Dedifferentiated amniotic fluid mesenchymal stem cell (primary cell): ENCODE data around the gene SREBF1.

Experiments used
- DNase-seq: peaks from one replicate; pipeline ENCODE4 v3.0.0-alpha.2; 2016; ENCODE audit errors: extremely low spot score

The SREBF1 gene

GRCh38 chr17:17859909-17860765 lies 23.4 kb upstream of the SREBF1 start:
- DNase-seq: no peak

DNA sequence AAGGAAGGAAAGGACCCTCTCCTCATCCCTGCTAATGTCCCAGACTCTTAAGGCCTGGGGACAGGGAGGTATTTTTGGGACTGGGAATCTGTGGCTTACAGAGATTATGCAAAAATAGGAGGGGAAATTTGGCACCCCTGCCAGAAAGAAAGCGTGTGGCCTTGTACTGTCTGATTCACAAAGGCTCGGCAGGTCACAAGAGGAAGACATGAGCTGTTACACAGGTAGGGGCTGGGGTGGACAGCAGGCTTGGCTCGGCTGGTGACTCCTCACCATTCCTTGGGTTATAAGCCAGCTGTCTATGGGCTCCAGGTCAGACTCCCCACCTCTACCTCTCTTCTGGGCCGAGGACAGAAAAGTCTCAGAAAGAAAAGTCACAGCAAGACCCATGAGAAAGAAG lies 20.7 kb upstream of the SREBF1 start:
- DNase-seq: no peak

DNA sequence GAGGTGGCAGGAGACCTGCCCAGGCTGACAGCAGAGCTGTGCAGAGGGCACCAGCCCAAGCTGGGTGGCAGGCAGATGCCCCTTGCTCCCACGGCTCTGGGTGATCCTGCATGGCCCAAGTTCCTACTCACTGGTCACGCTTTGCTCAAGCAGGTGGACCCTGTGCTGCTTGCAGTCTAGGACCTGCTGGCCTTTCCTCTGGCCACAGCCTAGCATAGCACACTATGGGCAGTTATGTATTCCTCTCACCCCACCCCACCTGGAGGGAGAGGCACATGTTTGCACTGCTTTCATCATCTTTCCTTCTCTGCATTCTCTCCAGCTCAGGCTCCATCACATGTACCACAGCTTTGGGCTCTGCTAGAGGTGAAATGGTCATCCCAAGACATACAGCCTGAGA lies 19.6 kb upstream of the SREBF1 start:
- no peak for DNase-seq

GRCh38 chr17:17855976-17856375 lies 19.2 kb upstream of the SREBF1 start:
- no peak for DNase-seq

DNA sequence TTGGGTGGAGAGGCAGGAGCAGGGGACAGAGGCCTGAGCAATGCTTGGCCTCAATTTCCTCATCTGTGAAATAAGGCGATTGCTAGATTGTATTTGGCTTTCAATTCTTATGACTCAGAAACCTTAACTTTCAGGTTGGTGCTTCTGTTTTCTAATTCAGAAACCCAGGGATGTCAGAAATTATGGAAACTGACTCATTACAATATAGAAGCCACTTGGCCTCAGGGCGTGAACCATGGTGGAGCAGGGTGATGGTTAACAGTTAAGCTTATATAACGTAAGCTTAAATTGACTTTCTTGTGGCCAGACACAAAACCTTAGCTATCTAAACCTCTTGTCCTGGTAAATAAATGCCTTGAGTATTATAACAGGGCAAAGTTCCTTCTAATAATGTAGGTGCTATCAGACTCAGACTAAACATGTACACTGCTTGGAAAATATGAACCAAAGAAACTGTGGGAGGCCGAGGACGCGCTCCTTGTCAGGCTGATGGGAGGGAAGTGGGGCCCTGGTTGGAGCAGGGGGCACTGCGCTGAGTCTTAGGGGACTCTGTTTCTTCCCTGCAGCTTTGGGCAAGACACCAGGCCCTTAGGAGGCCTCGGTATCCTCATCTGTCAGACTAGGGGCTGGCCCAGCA lies 17.1 kb upstream of the SREBF1 start:
- no peak for DNase-seq

- DNase-seq: no peak
Observed at GRCh38 chr17:17852930-17853329, 16.1 kb upstream of the SREBF1 start.

DNA sequence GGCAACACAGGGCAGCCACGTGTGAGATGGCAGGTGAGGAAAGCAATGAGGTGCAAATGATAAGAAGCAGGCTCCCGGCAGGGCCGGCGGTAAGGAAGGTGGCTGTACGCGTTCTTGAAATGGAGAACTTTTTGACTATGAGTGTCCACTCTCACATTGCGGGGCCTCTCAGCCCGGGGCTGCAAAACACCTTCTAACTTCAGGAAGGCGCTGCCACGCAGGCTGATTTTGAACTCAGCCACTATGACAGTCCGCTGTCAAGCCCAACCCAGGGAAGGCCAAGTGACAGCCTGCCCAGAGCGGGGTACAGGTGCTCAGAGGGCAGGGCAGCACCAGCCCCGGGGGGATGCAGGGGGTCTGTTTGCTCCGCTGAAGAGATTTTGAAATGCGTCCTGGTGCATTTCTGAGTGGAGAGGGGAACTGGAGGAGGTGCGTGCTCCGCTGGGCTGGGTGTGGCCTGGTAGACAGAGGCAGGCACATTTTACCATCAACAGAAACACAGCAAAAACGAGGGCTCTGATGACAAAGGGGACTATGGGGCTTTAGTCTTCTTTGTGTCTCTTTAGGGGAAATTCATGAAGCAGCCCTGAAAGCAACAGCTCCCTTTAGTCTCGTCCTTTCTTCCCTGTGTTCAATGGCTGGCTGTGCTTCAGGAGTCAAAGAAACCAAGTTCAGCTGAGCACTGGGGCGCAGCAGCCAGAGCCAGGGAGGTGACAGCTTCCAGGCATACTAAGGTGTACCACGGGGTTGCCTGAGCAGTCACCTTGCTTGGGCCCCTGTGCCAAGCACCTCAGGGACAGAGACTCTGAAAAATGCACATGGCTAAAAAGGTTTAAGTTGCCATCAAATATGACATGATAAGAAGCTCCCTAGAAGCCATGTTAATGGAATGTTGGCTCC lies 14.6 kb upstream of the SREBF1 start:
- no peak for DNase-seq

DNA sequence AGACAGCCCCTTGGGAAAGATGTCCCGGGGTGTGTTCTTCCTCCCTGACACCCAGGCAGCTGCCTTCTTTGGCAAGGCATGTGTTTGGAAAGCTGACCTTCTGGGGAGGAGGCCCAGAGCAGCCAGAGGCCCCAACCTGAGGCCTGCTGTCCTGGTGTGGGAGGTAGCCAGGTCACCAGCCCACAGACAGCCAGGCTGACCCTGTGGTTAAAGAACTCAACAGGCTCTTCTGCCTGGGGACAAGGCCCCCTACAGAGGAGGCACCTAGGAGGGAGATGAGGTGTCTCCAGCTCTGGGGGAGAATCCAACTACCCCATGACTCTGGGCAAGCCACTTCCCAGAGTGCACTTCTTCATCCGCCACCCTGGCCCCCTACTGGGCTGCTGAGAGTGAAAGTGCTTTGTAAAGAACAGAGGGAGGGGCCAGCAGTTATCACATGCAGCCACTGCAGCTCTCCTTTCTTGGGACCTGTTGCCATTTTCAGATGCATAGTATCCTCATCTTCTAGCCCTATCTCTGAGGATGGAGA lies 13.1 kb upstream of the SREBF1 start:
- DNase-seq: no peak

DNA sequence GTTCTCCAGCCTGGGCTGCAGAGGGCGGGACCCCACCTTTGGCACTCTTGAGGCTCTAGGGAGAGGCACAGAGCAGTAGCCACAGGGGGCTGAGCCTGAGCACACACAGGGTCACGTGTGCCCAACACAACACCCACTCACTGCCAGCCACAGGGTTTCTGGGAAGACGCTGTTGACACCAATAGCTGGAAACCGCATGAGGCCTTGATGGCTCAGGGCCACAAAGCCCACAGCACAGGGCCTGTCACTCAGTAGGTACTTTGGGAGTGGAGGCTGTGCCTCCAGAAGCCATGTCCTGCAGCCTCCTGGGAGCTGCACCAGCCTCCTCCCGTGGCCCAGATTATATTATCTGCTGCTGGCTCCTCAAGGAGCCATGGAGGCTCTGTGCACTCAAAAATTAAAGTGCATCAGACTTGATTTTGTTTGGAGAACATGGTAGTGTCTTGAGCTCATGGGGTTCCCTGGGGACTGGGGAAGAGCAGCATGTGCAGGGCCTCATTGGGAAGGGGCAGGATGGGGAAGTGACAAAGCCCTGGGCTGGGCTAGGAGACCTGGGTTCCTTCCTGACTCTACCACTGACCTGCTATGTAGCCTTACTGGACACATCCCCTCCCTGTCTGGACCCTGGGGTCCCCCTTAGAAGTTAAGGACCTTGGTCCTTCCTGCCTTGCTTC lies 12.5 kb upstream of the SREBF1 start:
- no peak for DNase-seq

GRCh38 chr17:17848311-17849082 lies 11.7 kb upstream of the SREBF1 start:
- no peak for DNase-seq

DNA sequence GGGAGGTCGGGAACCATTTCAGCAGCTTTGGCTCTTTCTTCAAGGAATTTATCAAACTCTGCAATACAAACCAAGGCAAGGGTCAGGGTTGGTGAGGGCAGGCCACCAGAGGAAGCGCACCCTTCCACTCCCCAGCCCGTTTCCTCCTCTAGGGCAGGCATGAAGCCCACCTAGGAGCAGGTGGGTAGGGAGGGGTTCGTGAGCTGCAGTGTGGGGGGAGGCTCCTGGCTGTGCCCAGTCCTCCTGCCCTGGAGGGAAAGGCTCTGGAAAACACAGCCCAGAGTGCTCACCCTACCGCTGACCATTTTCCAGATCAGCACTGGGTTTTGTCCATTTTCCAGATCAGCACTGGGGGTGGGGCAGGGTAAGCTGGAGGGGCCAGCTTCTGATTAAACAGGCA lies 10.9 kb upstream of the SREBF1 start:
- no peak for DNase-seq

DNA sequence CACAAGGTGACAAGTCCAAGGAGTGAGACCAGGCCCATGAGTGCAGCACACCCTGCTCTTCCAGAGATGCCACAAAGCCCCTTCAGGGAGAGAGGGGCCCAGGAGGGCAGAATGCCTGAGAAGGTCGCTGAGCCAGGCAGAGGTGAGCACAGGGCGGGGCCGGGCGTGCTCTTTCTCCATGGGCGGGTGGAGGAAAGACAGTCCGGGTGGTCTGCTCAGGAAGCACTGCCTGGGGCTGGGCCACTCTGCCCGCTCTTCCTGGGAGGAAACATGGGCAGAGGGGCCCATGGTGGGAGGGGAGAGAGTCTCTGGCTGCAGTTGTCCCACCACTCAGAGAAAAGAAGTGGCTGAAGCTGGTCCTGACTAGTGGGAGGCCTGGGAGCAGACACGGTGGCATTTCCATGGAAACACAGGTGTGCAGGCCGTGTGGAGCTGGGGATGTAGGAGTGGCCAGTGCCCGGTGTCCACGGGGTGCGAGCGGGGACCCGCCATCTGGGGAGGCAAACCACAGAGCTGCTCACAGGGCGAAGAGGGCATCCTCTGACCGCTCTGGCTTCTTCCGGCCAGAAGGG lies 10.4 kb upstream of the SREBF1 start:
- DNase-seq: no peak

GRCh38 chr17:17846645-17847044 lies 9.9 kb upstream of the SREBF1 start:
- no peak for DNase-seq

DNA sequence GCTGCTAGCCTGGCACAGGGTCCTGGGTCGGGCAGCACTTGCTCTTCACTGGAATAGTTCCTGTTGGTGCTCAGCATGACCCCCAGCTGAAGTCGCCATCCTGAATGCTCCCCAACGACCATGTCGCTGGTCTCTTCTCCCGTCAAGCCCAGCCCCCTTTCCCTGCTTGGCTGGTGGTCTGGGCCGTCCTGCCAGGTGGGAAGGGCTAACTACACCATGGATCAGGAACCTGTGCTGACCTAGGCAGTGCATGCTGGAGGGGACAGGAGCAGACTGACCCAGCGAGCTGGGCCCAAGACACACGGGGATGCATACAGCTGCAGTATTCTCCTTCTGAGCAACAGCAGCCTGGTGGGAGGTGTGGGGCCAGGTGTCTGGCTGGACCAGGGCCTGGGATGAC lies 9.2 kb upstream of the SREBF1 start:
- no peak for DNase-seq

- DNase-seq: no peak
Observed at GRCh38 chr17:17845046-17845775, 8.4 kb upstream of the SREBF1 start.

GRCh38 chr17:17844500-17844899 lies 7.7 kb upstream of the SREBF1 start:
- no peak for DNase-seq

DNA sequence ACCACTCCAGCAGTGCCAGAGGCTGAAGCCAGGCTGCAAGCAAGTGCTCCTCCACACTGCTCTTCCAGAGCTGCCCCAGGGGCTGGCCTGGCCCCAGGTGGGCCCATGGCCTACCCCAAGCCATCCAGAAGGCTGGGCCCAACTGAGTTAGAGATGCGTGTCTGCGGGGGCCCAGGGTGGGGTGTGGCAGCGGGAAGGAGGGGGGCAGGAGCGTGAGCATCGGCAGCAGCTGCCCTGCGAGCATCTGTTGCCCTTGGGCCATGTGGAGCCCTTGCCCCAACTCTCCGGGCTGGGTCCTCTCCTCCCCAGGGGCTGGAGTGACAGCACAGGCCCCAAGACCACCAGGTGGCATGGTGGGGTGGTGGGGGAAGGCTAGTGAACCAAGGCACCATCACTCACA lies 7.3 kb upstream of the SREBF1 start:
- DNase-seq: no peak

DNA sequence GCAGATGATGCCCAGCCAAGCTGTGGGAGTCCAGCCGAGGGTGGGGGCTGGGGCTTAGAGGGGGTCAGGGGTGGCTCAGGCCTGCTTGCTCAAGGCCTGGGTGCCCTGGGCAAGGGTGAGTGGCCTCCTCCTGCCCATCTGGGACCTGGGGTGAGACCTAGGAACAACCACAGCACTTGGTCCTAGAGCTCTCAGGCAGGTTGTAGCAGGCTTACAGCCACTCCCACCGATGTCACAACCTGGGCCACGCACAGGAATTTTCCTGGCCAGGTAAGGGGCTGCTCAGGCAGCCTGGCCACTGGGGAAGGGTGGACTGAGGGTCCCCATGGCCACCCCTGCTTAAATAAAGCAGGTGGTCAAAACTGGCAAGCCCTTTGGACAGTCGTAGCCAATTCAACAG lies 6.3 kb upstream of the SREBF1 start:
- DNase-seq: no peak

DNA sequence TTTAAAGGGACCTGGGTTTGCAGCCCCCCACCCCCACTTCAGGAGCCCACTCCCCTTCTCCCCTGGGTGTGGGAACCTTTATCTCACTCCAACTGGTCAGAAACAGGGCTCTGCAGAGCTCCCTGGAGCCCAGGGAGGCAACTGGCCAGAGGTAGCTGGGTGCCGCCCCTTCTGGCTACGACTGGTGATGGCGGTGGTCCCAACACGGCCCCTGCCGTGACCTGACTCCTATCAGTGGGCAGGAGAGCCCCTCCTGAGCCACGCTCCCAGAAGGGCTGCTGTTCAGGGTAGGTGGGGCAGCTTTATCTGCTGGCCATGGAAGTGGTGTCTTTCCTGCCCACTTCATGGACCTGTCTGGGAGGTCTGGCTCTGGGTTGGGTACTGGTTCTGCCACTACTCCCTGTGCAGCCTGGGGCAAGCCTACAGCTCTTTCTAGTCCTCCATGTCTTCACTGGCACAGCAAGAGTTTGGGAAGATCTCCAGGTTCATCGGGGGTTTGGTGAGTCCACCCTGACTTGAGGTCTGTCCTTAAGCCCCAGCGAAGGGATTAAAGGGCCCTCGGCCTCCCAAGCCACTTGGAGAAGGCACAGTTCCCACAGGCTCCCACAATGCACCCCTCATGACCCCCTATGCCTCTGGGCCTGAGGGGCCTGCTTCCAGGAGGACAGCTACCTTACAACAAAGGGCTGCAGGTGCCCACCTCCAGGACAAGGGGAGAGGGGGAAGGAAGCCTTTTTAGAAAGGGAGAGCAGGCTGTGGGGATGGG lies 5.5 kb upstream of the SREBF1 start:
- DNase-seq: no peak
